B cell (primary cell): ENCODE results near the gene DNAAF5.

Experiments used
- EZH2 ChIP-seq: IDR thresholded peaks from 2 replicates; pipeline ENCODE4 v1.6.1; 2012; ENCODE audit warnings: borderline replicate concordance, low read depth, mild to moderate bottlenecking, moderate library complexity, low read length; ENCODE audit not compliant: insufficient read depth, poor library complexity, severe bottlenecking
- TF ChIP-seq, protein P1 (sequence below): fragments of 200-600 bp; IDR thresholded peaks from one replicate; pipeline ENCODE4 v1.8.0; 2022; ENCODE audit warnings: antibody characterized with exemption, mild to moderate bottlenecking

- TF ChIP-seq, protein P1, sequence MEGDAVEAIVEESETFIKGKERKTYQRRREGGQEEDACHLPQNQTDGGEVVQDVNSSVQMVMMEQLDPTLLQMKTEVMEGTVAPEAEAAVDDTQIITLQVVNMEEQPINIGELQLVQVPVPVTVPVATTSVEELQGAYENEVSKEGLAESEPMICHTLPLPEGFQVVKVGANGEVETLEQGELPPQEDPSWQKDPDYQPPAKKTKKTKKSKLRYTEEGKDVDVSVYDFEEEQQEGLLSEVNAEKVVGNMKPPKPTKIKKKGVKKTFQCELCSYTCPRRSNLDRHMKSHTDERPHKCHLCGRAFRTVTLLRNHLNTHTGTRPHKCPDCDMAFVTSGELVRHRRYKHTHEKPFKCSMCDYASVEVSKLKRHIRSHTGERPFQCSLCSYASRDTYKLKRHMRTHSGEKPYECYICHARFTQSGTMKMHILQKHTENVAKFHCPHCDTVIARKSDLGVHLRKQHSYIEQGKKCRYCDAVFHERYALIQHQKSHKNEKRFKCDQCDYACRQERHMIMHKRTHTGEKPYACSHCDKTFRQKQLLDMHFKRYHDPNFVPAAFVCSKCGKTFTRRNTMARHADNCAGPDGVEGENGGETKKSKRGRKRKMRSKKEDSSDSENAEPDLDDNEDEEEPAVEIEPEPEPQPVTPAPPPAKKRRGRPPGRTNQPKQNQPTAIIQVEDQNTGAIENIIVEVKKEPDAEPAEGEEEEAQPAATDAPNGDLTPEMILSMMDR, result no peak
- no peak for TF ChIP-seq EZH2
Measured at GRCh38 chr7:835485-836401, 109.2 kb downstream of the DNAAF5 start.
